ENCODE results near the gene ATF2.

DNA sequence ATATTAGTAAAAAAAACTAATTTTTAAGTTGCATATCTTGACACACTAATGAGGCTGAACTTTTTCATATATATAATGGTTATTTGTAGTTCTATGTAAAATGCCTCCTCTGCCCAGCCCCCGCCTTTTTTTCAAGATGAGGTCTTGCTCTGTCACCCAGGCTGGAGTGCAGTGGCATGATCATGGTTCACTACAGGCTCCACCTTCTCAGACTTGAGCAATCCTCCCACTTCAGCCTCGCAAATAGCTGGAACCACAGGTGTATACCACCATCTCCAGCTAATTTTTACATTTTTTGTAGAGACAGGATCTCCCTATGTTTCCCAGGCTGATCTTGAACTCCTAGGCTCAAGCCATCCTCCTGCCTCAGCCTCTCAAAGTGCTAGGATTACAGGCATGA, 24.3 kb downstream of the ATF2 start:
- TF ChIP-seq, protein P1, sequence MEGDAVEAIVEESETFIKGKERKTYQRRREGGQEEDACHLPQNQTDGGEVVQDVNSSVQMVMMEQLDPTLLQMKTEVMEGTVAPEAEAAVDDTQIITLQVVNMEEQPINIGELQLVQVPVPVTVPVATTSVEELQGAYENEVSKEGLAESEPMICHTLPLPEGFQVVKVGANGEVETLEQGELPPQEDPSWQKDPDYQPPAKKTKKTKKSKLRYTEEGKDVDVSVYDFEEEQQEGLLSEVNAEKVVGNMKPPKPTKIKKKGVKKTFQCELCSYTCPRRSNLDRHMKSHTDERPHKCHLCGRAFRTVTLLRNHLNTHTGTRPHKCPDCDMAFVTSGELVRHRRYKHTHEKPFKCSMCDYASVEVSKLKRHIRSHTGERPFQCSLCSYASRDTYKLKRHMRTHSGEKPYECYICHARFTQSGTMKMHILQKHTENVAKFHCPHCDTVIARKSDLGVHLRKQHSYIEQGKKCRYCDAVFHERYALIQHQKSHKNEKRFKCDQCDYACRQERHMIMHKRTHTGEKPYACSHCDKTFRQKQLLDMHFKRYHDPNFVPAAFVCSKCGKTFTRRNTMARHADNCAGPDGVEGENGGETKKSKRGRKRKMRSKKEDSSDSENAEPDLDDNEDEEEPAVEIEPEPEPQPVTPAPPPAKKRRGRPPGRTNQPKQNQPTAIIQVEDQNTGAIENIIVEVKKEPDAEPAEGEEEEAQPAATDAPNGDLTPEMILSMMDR (IDR thresholded peaks at IDR 0.05; ENCODE audit: low read depth, low read length): no peak
- TF ChIP-seq POLR2A (IDR thresholded peaks at IDR 0.05; ENCODE audit: extremely low read depth, insufficient read length) (no peak), MYC (IDR thresholded peaks at IDR 0.05; ENCODE audit: low read depth, low read length) (no peak)
- TF ChIP-seq, protein P2, sequence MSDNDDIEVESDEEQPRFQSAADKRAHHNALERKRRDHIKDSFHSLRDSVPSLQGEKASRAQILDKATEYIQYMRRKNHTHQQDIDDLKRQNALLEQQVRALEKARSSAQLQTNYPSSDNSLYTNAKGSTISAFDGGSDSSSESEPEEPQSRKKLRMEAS (IDR thresholded peaks at IDR 0.05; ENCODE audit: low read depth, low read length): no peak

Data from NB4 (cell line).